Upper lobe of left lung (tissue), 4 donors: ENCODE results near the gene CCNY.

Source experiments
- CTCF ChIP-seq, 6 experiments: fragments of 450-650 bp in 4 of 6; fragments of 200-600 bp in 2 of 6; sonication (generic) in 2 of 6; IDR thresholded peaks; one replicate each; pipeline ENCODE4 v1.5.1; 2016 to 2019; ENCODE audit warnings: antibody characterized with exemption in 6 of 6
- EP300 ChIP-seq, 4 donors: sonication (generic); formaldehyde crosslinking; IDR thresholded peaks; one replicate each; pipeline ENCODE4 v1.5.1; 2017; ENCODE audit warnings: antibody characterized with exemption in 4 of 4, control low read depth in 2 of 4
- POLR2A ChIP-seq, 4 donors: fragments of 450-650 bp; IDR thresholded peaks; one replicate each; pipeline ENCODE4 v1.5.1; 2016 to 2017; ENCODE audit warnings: antibody characterized with exemption in 4 of 4, mild to moderate bottlenecking in 2 of 4
- POLR2AphosphoS5 ChIP-seq, 2 donors: sonication (generic); formaldehyde crosslinking; IDR thresholded peaks; one replicate each; pipeline ENCODE4 v1.5.1; 2017; ENCODE audit warnings: antibody characterized with exemption in 2 of 2

GRCh38 chr10:35511647-35512046 lies 175.3 kb downstream of the CCNY start:
- no peak for TF ChIP-seq CTCF (IDR thresholded peaks at IDR 0.05)
- TF ChIP-seq EP300 (IDR thresholded peaks at IDR 0.05), result no peak
- TF ChIP-seq POLR2A (IDR thresholded peaks at IDR 0.05), result no peak
- no peak for TF ChIP-seq POLR2AphosphoS5 (IDR thresholded peaks at IDR 0.05)
